Thyroid gland (tissue), 4 donors: ENCODE results near the gene HACD1.

Source experiments
- POLR2A ChIP-seq, 2 donors: fragments of 450-650 bp; IDR thresholded peaks; one replicate each; pipeline ENCODE4 v1.6.1; 2017; ENCODE audit warnings: antibody characterized with exemption in 2 of 2, mild to moderate bottlenecking in 2 of 2, moderate library complexity in 1 of 2
- TF ChIP-seq, protein P1 (sequence below), 6 experiments: fragments of 200-600 bp in 3 of 6; fragments of 450-650 bp in 3 of 6; sonication (generic) in 3 of 6; IDR thresholded peaks; one replicate each; pipeline ENCODE4 v1.5.1; 2016 to 2019; ENCODE audit warnings: antibody characterized with exemption in 6 of 6, mild to moderate bottlenecking in 2 of 6, inconsistent platforms in 1 of 6, moderate library complexity in 1 of 6

DNA sequence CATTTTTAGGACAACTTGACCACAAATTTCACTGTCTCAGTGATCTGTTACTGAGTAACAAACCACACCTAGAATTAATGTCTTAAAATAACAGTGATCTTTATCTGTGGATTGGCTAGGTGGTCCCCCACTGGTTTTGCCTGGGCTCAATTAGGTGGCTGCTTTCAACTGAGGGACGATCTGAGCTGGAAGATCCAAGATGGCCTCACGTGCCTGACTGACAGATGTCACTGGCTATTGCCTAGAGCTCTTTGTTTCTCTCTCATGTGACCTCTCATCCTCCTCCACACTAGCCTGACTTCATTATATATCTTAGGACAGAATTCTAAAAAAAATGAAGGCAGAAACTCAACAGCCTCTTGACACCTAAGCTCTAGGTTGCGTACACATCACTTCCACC, 59.7 kb downstream of the HACD1 start:
- TF ChIP-seq, protein P1, sequence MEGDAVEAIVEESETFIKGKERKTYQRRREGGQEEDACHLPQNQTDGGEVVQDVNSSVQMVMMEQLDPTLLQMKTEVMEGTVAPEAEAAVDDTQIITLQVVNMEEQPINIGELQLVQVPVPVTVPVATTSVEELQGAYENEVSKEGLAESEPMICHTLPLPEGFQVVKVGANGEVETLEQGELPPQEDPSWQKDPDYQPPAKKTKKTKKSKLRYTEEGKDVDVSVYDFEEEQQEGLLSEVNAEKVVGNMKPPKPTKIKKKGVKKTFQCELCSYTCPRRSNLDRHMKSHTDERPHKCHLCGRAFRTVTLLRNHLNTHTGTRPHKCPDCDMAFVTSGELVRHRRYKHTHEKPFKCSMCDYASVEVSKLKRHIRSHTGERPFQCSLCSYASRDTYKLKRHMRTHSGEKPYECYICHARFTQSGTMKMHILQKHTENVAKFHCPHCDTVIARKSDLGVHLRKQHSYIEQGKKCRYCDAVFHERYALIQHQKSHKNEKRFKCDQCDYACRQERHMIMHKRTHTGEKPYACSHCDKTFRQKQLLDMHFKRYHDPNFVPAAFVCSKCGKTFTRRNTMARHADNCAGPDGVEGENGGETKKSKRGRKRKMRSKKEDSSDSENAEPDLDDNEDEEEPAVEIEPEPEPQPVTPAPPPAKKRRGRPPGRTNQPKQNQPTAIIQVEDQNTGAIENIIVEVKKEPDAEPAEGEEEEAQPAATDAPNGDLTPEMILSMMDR (IDR thresholded peaks at IDR 0.05) = no peak
- TF ChIP-seq POLR2A (IDR thresholded peaks at IDR 0.05) = no peak
